Islet precursor cell (in vitro differentiated cells): Measurements from ENCODE around the gene TSHZ2.
"Not testable (repeated sequence)": the region's sequence is repeated elsewhere in the genome, so short reads cannot be mapped to it uniquely, and the experiment has no call there.

ENCODE experiments used
- DNase-seq: peaks from one replicate; pipeline ENCODE4 v3.0.0-alpha.2; 2018

TSHZ2 gene

GRCh38 chr20:53493311-53493857, 521.2 kb downstream of the TSHZ2 start:
- no peak for DNase-seq

DNA sequence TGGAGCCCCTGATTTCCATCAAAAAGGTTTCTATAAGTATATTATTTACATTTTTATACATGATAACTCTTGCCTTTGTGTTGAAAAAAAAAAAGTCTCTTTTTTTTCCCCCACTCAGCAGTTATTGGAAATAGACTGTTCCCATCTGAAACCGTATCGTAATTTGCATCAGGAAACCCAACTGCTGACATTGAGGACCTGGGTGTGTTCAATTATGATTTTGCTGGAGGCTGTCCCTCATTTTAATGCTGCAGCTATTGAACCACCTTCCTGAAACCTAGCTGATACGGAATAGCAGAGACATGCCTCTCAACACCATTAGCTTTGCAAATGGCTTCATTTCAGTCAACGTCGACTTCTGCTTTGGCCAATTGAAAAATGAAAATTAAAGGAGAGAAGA, 522.6 kb downstream of the TSHZ2 start:
- no peak for DNase-seq

GRCh38 chr20:53495398-53496092, 523.4 kb downstream of the TSHZ2 start:
- no peak for DNase-seq

DNA sequence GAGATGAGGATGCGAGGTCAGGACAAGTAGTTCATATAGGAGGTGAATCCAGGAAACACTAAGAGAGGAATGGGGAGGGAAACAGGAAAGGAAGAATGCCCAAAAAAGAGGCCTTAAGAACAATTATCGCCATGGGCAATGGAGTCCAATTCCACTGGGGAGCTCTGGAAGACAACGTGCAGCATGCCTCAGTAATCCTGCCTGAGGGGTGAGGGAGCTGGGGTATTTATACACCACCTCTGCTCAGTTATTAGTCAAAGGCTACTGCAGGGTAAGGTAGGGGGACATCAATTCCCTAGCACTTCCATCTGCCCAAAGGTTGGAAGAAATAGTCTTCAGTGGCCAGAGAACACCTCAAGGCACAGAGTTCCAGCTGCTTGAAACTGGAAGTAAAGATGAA, 525.1 kb downstream of the TSHZ2 start:
- no peak for DNase-seq

- DNase-seq: no peak
Measured at GRCh38 chr20:53498341-53498740, 526.2 kb downstream of the TSHZ2 start.

DNA sequence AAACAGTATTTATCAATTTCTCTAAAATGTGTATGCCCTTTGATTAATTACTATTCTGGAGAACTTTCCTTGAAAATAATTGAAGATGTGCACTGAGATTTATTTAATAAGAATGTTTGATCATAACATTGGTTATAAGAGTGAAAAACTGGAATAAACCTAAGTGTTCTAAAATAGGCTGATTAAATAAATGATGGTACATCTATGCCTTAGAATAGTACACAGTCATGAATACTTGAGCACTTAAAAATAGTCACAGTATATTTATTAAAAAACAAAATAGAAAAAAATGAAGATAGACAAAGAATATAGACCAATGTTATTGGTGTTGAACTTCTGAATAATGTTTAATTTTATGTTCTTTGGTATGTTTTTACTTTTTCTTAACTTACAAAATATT, 528.5 kb downstream of the TSHZ2 start:
- DNase-seq: no peak

GRCh38 chr20:53502820-53503219, 530.7 kb downstream of the TSHZ2 start:
- DNase-seq: no peak

GRCh38 chr20:53503517-53503919, 531.4 kb downstream of the TSHZ2 start:
- DNase-seq: no peak

DNA sequence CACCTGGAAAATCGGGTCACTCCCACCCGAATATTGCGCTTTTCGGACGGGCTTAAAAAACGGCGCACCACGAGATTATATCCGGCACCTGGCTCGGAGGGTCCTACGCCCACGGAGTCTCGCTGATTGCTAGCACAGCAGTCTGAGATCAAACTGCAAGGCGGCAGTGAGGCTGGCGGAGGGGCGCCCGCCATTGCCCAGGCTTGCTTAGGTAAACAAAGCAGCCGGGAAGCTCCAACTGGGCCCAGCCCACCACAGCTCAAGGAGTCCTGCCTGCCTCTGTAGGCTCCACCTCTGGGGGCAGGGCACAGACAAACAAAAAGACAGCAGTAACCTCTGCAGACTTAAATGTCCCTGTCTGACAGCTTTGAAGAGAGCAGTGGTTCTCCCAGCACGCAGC, 531.9 kb downstream of the TSHZ2 start:
- not testable (repeated sequence) for DNase-seq

GRCh38 chr20:53510262-53510661, 538.1 kb downstream of the TSHZ2 start:
- no peak for DNase-seq

DNA sequence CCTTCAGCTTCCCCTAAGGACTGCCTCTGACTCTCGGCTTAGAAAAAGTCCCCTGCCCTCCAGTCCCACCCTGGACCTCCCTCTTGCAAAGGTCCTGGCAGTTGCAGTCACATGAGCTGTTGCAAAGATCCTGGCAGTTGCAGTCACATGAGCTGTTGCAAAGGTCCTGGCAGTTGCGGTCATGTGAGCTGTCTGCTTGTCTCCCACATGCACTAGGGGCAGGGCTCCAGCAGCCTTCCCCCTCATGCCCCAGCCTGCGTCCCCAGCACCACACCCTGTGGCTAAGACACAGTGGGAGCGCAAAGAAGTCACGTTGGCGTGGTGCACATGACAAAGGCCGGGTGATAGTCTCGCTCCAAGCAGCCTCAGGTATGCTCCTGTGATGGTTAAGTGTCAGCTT, 538.5 kb downstream of the TSHZ2 start:
- DNase-seq: no peak

GRCh38 chr20:53512076-53512475, 539.9 kb downstream of the TSHZ2 start:
- DNase-seq: no peak

DNA sequence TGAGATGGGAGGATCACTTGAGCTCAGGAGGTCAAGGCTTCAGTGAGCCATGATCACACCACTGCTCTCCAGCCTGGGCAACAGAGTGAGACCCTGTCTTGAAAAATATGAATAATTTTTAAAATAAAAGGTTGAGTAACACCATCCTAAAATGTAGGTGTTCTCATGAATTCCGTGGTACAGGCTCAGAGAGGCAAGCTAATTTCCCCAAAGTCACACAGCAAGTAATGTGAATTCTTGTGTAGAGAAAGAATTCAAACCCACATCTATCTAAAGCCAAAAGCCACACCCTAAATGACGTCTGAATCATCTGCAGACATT, 541.0 kb downstream of the TSHZ2 start:
- no peak for DNase-seq

- DNase-seq: no peak
Measured at GRCh38 chr20:53513489-53514298, 541.5 kb downstream of the TSHZ2 start.

GRCh38 chr20:53515749-53516148, 543.6 kb downstream of the TSHZ2 start:
- DNase-seq: no peak

DNA sequence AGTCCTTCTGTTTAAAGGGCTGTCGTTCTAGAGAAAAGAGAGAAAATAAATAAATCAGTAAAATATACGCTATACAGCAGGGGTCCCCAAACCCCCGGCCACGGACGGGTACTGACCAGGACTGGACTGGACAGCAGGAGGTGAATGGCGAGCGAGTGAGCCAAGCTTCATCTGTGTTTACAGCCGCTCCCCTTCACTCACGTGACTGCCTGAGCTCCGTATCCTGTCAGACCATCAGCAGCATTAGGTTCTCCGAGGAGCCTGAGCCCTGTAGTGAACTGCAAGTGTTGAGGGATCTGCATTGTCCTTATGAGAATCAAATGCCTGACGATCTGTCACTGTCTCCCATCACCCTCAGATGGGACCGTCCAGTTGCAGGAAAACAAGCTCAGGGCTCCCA, 545.0 kb downstream of the TSHZ2 start:
- no peak for DNase-seq

- DNase-seq: not testable (repeated sequence)
Measured at GRCh38 chr20:53521421-53521820, 549.3 kb downstream of the TSHZ2 start.

GRCh38 chr20:53522026-53522425, 549.9 kb downstream of the TSHZ2 start:
- DNase-seq: no peak

GRCh38 chr20:53522696-53523095, 550.5 kb downstream of the TSHZ2 start:
- no peak for DNase-seq

DNA sequence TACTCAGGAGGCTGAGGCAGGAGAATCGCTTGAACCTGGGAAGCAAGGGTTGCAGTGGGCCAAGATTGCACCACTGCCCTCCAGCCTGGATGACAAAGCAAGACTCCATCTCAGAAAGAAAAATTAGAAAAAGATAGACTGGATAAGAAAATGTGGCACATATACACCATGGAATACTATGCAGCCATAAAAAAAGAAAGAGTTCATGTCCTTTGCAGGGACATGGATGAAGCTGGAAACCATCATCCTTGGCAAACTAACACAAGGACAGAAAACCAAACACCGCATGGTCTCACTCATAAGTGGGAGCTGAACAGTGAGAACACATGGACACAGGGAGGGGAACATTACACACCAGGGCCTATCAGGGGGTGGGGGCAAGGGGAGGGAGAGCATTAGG, 551.5 kb downstream of the TSHZ2 start:
- DNase-seq: not testable (repeated sequence)

- no peak for DNase-seq
Measured at GRCh38 chr20:53524589-53525312, 552.6 kb downstream of the TSHZ2 start.

GRCh38 chr20:53527196-53527595, 555.0 kb downstream of the TSHZ2 start:
- no peak for DNase-seq

DNA sequence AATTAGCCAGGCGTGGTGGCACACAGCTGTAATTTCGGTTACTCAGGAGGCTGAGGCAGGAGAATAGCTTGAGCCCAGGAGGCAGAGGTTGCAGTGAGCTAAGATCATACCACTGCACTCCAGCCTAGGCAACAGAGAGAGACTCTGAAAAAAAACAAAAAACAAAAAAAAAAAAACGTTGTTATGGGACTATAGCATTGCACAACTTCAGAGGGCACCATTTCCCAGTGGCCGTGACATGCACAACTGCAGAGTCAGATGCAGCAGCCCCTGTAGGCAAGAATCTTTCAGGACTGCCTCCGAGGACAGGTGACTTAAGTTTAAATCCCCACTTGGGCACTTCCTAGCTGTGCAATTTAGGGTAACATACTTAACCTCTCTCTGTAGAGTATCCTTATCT, 557.5 kb downstream of the TSHZ2 start:
- no peak for DNase-seq

- DNase-seq: no peak
Measured at GRCh38 chr20:53530440-53530839, 558.3 kb downstream of the TSHZ2 start.
